Fibroblast of lung (primary cell): ENCODE results near the gene CACFD1.

Experiments used
- CTCF ChIP-seq, 2 donors: IDR thresholded peaks in 1 of 2; conservative IDR thresholded peaks in 1 of 2; 1 replicate in 1 of 2; 2 replicates in 1 of 2; pipeline ENCODE4 v1.5.1; 2011 to 2012; ENCODE audit warnings: low read length in 2 of 2, control low read depth in 1 of 2, inconsistent platforms in 1 of 2, low read depth in 1 of 2, mild to moderate bottlenecking in 1 of 2
- EZH2 ChIP-seq: IDR thresholded peaks from 2 replicates; pipeline ENCODE4 v1.5.1; 2012; ENCODE audit warnings: low read length, control low read depth, mild to moderate bottlenecking; ENCODE audit errors: missing control alignments

- TF ChIP-seq CTCF (conservative IDR thresholded peaks at IDR 0.05 in 1 of 2, IDR thresholded peaks at IDR 0.05 in 1 of 2; ENCODE audit: low read depth in 1 of 2, low read length in 2 of 2) = no peak
- TF ChIP-seq EZH2 = peak; percentile 42
These were observed 31.1 kb upstream of the CACFD1 start for GRCh38 chr9:133428617-133429101.
